Anterior cingulate cortex (tissue), 58 donors: ENCODE data around the gene TMEM231.

ENCODE experiments used
- DNase-seq, 58 donors: peaks; one replicate each; lab custom pipeline; 2025; lab: John Stamatoyannopoulos, UW

TMEM231 gene

DNA sequence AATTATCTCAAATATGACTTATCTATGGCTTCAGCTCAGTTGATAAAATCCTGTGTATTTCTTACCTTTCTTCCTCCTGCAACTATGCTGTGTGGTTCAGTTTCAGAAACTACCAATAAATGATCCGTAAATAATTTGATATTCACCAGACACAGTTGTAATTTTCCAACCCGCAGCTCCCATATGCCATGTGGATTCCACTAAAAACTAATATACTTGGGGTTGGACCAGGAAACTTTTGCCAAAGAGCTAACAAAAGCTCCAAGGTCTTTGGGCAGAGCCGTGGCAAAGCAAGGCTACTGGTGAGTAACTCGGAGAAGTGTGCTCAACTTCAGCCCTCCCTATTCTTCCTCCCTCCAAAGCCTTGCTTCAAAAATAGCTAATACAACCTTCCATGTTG is 58.5 kb downstream of the TMEM231 start:
- peak in 2 of 58 donors; percentile 16 to 19 for DNase-seq

GRCh38 chr16:75495076-75495674 is 60.9 kb downstream of the TMEM231 start, which contains the start of gene CHST6:
TSS of gene CHST6 (minus strand) at chr16:75495441. CDS start at chr16:75479828, 15,613 bp downstream.
- peak in 55 of 58 donors; percentile 5 to 81 (median 55) for DNase-seq

- peak in 14 of 58 donors; percentile 17 to 52 (median 39) for DNase-seq
These were observed 61.4 kb downstream of the TMEM231 start for GRCh38 chr16:75494661-75495075.

- DNase-seq: peak in 7 of 58 donors; percentile 6 to 41 (median 31)
These were observed 61.9 kb downstream of the TMEM231 start for GRCh38 chr16:75494184-75494583.

- DNase-seq: peak in 51 of 58 donors; percentile 9 to 83 (median 58)
These were observed 64.2 kb downstream of the TMEM231 start for GRCh38 chr16:75491876-75492275.

DNA sequence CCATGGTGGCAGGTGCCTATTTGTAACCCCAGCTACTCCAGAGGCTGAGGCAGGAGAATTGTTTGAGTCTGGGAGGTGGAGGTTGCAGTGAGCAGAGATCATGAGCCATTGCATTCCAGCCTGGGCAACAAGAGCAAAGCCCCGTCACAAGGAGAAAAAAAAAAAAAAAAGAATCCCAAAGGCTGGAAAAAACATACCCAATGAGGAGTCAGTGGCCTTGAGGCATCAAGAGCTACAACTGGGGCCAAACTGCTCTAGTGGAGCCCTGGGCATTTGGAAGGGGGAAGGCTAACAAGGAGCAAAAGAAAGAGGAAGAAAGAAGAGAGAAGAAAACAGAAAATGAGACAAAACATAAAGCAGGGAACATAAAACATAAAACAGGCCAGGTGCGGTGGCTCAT is 67.7 kb downstream of the TMEM231 start:
- no peak for DNase-seq
